AG04450 (cell line): ENCODE results near the gene RPL11. TPM values are rescaled to one million over a fixed set of nuclear protein-coding genes. Genes with fewer than 3 reads are reported as not detected.
"Not testable (repeated sequence)": the region's sequence is repeated elsewhere in the genome, so short reads cannot be mapped to it uniquely, and the experiment has no call there.

Experiments
- CTCF ChIA-PET: fragments of 300-600, 350-600 bp; formaldehyde crosslinking; extraction: SDS; loops from one replicate; lab custom pipeline; 2022; ENCODE audit warnings: antibody characterized with exemption, inconsistent platforms; lab: Charles Lee
- POLR2A ChIA-PET: fragments of 350-600 bp; formaldehyde crosslinking; extraction: SDS; loops from one replicate; lab custom pipeline; 2021; ENCODE audit warnings: antibody characterized with exemption, inconsistent platforms; lab: Yijun Ruan, JAX
- DNase-seq: peaks from one replicate; pipeline ENCODE4 v3.0.0-alpha.2; 2011; ENCODE audit warnings: low read depth, low spot score
- H3K27ac ChIP-seq: one replicate; pipeline ENCODE4 v1.5.1; 2012; ENCODE audit warnings: low read depth, low read length, control low read depth
- H3K27me3 ChIP-seq: one replicate; pipeline ENCODE4 v1.6.0; 2012; ENCODE audit warnings: low read length; ENCODE audit not compliant: control insufficient read depth, insufficient read depth
- H3K4me3 ChIP-seq: 2 replicates; pipeline ENCODE4 v1.5.1; 2011; ENCODE audit warnings: mild to moderate bottlenecking, low read depth, low read length, control low read depth
- H3K9me3 ChIP-seq: 2 replicates; pipeline ENCODE4 v1.5.1; 2012; ENCODE audit warnings: low read length; ENCODE audit not compliant: control insufficient read depth, insufficient read depth
- CTCF ChIP-seq: IDR thresholded peaks from 2 replicates; pipeline ENCODE4 v1.5.1; 2011; ENCODE audit warnings: low read depth, low read length, control low read depth, inconsistent platforms
- polyA plus RNA-seq: library from polyadenylated mRNA; depleted of rRNA; stranded (reverse); fragments of >200 nt; gene quantifications from 2 replicates; pipeline ENCODE4 v1.2.3, GENCODE V29; 2011

RPL11 gene
- polyA plus RNA-seq, 1 experiment, result 2,055 TPM

GRCh38 chr1:23646091-23646490, 45.5 kb upstream of the RPL11 start:
- TF ChIP-seq CTCF, result no peak
- ChIA-PET CTCF (interaction anchor here (0.5 to 3.2 kb wide), 4 partner anchors 8 to 19 kb away, joined by 3 to 20 read pairs (median 10); no protein-coding TSS in a partner anchor), POLR2A (no interaction called here)
- DNase-seq, result no peak
- Histone ChIP-seq H3K9me3 (no peaks in the 10 kb centered on the region), H3K27me3 (peaks cover 16% of the 10 kb centered on the region), H3K27ac (no peak overlapping the region), H3K4me3 (no peak overlapping the region)

GRCh38 chr1:23646541-23646940, 45.1 kb upstream of the RPL11 start:
- TF ChIP-seq CTCF, result no peak
- Histone ChIP-seq H3K27me3 (peaks cover 16% of the 10 kb centered on the region), H3K27ac (no peak overlapping the region), H3K4me3 (no peak overlapping the region), H3K9me3 (no peaks in the 10 kb centered on the region)
- DNase-seq, result no peak
- CTCF ChIA-PET, result interaction anchor here (0.8 to 1.2 kb wide), 2 partner anchors 8 to 11 kb away, joined by 3 to 4 read pairs; no protein-coding TSS in a partner anchor
- POLR2A ChIA-PET, result no interaction called here

- CTCF ChIA-PET, result interaction anchor here (1.0 to 2.5 kb wide), 2 partner anchors 9 to 11 kb away, joined by 3 to 13 read pairs; no protein-coding TSS in a partner anchor
- no peak for DNase-seq
- H3K4me3 ChIP-seq, result no peak overlapping the region
- no peak for TF ChIP-seq CTCF
- no peaks in the 10 kb centered on the region for H3K9me3 ChIP-seq
- peaks cover 17% of the 10 kb centered on the region for H3K27me3 ChIP-seq
- POLR2A ChIA-PET, result no interaction called here
- no peak overlapping the region for H3K27ac ChIP-seq
Observed at GRCh38 chr1:23648576-23648975, 43.0 kb upstream of the RPL11 start.

GRCh38 chr1:23649157-23649556, 42.4 kb upstream of the RPL11 start:
- POLR2A ChIA-PET, H3K27ac ChIP-seq, DNase-seq, H3K9me3 ChIP-seq, H3K4me3 ChIP-seq: not testable (repeated sequence)
- CTCF ChIA-PET, result interaction anchor here (0.7 to 2.5 kb wide), 2 partner anchors 12 to 99 kb away, joined by 6 to 13 read pairs; no protein-coding TSS in a partner anchor
- H3K27me3 ChIP-seq, result peaks cover 16% of the 10 kb centered on the region

GRCh38 chr1:23650344-23650990, 41.1 kb upstream of the RPL11 start:
- ChIA-PET CTCF (interaction anchor here (0.9 to 2.5 kb wide), 3 partner anchors 13 to 15 kb away, joined by 5 to 13 read pairs (median 11); no protein-coding TSS in a partner anchor), POLR2A (interaction anchor here (0.7 kb wide), 1 partner anchor 65 kb away, joined by 4 read pairs; no protein-coding TSS in a partner anchor)
- H3K9me3 ChIP-seq, result no peaks in the 10 kb centered on the region
- no peak overlapping the region for H3K4me3 ChIP-seq
- peaks cover 7% of the 10 kb centered on the region for H3K27me3 ChIP-seq
- no peak for TF ChIP-seq CTCF
- no peak for DNase-seq
- no peak overlapping the region for H3K27ac ChIP-seq
